ENCODE measurements around the gene AJAP1.

The AJAP1 gene

DNA sequence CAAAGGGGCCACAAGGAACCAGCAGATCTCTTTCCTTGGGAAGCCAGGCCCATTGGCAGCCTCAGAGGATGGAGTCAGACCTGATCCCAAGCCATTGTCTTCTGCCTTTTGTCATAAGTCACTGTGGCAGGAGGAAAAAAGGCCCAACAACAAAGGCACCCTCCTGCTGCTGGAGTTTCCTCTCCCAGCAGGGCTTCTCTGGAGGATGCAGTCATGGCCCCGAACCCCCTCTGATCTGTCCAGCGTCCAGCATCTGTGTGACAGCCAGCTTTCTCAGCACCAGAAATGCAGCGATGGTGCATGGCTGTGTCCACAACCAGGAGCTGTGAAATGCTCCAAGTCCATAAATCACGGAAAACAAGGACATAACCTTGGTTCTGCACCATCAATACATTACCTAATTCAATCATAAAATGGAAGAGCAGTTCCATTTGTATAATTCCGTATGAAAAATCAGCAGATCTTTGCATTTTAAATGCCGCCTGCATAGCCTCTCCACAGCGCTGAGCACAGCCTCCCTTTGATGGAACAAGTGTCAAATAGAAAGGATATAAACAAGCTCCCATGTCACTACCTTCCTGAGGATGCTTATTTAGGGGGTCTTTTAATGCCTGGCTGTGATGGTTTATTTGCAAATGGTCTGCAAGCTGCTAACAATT is 30.6 kb downstream of the AJAP1 start:
- no peak for DNase-seq

DNA sequence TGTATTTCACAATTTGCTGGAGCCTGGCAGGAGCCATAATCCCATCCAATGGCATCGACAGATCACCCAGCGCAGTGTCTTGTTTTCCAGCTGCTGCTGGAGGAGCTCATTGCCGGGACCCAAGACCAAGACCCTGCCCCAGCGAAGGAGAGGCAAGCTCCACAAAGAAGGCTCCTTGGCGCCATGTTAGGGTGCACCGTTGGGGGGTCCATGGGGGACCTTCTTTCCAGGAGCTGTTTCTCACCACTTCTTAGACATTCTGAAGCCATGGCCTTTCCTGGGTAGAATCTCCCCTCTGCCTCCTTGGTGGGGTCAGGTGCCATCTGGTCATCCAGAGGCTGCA is 31.1 kb downstream of the AJAP1 start:
- DNase-seq: no peak

DNA sequence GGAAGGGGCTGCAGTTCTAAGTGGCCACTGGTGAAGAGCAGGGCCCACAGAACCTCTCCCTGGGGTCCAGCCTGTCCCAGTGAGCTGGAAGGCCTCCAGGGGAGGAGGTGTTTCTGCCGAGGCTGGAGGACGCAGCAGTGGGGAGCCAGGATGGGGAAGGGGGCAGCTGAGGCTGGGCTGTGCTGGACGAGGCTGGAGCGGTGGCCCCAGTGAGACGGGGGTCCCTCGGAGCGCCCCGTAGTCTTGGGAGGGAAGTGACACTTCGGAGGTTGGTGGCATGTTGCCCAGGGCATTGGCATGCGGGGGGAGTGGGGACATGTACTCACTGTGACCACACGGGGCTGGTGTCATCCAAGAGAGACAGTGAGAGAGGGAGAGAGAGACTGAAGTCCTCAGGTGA is 33.5 kb downstream of the AJAP1 start:
- DNase-seq: no peak

DNA sequence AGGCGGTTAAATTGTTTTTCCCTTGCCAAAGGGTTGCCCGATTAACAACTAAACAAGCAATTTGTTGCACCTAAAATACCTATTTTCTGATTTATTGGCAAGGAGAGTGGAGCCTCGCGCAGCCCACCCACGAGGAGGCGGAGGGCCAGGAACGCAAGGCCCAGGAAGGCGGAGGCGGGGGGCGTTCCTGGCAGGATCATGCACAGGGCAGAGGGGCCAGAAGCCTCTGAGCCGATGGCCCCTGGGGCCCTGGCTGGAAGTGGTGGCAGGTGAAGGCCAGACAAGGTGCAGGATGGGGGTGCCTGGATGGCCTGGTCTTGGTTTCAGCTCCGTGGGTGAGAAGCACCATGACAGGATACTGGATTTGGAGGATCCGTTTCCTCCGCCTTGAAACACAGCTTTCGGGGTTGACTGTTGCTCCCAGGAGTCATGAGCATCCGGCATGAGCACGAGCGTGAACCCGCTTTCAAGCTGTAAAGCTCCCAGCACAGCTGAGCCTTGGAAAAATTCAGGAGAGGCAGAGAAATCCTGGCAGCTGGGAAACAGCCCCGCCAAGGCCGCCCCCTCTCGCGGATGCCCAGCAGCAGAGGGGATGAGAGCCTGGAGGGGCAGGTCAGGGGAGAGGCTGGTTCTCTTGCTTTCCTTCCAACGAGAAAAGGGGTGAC is 35.0 kb downstream of the AJAP1 start:
- DNase-seq: no peak

DNA sequence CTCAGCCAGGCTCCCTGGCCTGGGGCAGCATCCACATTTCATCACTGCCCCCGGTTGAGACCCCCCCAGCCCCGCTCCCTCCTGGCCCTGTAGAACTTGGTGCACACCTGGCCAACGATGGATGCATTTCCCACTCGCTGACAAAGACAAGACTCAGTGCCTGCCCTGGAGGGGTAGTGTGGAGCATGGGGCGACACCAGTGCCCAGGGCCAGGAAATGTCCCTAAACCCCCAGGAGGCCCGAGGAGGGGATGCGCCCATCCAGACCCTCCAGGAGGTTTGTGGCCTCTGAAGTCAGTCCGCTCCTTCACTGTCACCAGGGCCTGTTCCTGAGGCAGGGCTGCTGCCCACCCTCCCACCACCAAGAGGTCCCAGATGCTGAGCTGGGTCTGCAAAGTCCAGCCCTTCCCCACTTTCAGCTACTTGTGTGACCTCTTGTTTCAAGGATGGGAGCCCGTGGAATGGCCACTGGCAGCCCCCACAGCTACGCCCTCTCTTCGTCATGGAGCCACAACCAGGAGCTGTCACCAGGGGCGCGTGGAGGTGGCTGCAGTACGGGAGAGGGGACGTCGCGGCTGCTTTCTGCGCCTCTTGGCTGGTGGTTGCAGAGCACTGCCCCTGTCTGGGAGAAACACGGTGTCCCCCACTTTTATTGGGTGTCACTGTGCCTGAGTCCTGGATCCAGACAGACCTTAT is 35.7 kb downstream of the AJAP1 start:
- no peak for DNase-seq

DNA sequence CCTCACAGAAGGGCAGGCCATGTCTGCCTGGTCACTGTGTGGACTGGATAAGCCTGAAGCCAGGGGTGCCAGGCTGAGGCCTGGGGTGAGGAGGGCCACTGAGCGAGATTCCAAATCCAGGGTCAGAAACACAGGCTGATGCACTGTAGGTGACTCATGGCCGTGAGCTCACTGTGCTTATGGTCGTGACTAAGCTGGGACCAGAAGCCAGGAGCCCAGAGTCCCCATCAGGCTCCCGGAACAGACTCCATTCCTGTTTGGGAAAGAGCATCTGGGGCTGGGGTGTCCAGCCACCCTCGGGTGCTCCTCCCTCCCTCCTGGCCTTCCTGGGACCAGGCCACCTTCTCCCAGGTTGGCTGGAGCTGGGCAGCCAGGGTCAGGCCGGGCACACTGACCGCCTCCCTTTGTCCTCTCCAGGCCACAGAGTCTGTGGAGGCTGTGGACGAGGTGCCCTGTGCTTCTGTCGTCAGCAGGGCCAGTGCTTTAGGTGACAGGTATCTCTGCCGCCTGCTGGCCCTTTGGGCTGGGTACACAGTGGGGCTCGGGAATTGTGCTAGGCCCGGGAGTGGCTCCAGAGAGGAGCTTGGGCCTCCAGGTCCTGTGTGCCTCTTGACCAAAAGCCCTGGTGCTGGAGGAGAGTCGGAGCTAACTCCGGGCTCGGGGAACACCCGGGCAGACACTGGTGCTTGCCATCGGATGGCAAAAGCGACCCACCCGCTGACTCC is 36.7 kb downstream of the AJAP1 start:
- DNase-seq: no peak

DNA sequence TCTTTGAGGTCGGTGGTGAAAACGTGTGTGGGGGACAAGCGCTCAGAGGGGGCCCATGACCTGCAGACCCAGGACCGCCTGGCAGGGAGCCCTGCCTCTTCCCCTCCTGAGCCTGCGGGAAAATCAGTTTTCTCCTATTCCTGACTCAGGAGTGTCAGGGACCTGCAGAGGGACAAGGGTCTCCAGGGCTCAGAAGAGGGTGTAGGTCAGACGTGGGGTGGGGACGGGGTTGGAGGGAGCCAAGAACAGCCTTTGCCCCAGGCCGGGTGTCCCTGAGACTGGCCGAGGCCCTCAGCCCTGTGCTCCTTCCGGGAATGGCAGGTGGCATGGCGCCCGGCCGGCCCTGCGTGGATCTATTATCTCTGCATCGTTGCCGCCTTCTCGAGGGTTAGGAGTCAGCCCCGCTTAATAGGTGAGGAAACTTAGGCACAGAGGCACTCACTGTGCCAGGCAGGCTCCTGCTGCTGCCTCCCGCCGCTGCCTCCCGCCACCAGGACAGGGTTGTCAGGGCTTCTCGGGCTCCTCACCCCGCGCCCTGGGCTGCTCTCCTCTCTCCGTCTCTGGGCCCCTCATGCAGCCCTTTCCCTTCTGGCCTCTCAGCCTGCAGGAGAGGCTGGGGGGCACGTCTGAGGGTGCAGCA is 37.5 kb downstream of the AJAP1 start:
- no peak for DNase-seq

DNA sequence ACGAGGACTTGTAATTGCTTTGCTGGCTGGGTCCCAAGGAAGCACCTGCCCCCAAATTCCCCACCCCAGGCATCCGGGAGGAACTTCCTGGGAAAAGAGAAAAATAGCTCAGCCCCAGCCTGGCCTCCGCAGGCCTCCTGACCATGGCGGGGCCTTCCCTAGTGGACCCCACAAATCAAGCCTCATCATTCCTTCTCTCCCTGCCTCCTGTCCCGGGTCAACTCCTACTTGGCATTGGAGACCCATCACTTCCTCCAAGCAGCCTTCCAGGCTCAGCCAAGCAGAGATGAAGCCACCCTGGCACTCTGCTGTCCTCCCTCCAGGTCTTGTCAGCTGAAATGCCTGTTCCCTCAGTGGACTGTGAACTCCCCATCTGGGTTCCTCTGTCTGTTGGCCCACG is 38.0 kb downstream of the AJAP1 start:
- DNase-seq: no peak

DNA sequence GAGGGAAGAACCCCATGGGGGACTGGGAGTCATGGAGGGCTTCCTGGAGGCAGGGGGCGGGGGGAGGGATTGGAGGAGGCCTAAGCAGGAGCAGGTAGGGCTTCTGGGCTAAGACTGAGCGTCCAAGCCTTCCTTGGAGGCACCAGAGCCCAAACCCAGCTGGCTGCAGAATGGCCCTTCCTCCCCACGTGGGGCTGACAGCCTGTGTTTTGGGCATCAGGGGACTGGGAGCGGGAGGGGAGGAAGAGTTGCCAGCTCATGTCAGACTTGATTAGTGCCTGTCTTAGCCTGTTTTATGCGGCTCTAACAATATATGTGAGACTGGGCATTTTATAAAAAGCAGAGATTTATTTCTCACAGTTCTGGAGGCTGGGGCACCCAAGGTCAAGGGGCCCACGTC is 38.9 kb downstream of the AJAP1 start:
- no peak for DNase-seq

DNA sequence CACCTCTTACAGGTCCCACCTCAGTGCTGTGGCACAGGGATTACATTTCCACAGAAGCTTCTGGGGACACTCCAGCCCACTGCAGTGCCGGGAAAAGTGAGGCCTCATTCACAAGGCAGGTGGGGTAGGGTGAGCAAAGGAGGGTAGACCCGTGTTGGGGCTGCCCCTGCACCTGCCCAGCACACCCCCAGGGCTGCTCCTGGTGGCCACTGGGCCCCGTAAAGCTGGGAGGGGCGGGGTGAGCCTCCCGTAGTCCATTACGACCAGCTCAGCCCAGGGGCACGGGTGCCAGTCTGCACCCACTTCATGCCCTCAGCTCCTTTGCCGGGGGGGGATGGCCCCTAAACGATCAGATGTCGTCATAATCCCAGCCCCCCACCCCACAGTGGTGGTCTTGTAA is 39.5 kb downstream of the AJAP1 start:
- DNase-seq: no peak

DNA sequence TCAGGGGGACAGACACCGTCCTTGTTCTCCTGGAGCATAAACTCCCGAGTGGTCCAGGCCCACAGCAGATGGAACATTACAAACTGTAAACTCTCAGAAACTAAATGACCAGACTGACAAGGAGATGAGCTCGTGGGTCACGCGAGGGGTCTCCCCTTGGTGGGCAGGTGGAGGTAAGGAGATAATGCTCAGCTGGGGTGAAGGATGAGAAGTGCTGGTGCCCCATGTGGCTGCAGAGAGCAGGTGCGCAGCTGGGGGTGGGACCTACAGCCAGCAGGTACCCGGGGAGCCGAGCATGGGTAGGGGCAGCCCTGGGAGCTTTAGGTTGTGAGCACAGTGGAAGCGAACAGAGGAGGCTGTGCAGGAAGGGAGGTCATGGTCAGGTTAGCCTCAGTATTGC is 40.1 kb downstream of the AJAP1 start:
- DNase-seq: no peak

DNA sequence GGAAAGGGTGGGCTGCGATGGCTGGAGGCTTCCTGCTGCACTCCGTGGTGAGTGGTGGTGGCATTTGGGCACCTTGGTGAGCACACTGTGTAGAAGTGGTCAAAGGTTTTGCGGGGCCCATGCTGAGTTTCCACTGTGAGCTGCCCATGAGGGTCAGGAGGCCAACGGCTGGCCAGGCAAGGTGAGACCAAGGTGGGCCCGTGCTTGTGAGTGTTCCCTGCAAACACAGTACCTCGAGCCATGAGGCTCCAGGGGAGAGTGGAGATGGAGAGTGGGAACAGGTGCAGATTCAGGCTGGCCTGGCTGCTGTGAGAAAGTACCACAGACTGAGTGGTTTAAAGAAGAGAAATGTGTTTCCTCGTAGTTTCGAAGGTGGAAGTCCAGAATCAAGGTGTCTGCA is 40.8 kb downstream of the AJAP1 start:
- DNase-seq: no peak

DNA sequence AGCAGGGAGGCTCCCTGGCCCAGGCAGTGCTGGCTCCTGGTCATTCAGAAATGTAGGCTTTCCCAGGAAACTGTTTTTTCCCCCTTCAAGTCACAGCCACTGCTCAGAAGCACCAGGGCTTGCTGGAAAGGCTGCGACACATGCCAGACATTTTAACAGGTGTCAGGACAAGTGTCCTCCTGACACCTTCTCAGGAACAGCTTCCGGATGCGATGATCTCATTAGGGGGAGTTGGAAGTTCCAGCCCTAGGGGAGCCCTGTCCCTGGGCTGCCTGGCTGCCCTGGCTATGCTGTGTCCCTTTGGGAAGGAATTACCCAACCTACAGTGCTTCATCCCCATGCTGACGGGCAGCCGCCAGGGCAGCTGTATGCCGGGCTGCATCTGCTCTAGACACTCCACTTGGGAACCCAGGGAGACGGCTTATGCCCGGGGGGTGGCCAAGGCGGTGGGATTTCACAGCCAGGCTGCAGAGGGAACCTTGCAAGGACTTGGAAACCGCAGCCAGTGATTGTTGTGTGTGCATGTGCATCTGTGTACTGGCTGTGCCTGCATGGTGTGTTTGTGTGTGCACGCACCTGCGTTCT is 41.8 kb downstream of the AJAP1 start:
- DNase-seq: no peak

DNA sequence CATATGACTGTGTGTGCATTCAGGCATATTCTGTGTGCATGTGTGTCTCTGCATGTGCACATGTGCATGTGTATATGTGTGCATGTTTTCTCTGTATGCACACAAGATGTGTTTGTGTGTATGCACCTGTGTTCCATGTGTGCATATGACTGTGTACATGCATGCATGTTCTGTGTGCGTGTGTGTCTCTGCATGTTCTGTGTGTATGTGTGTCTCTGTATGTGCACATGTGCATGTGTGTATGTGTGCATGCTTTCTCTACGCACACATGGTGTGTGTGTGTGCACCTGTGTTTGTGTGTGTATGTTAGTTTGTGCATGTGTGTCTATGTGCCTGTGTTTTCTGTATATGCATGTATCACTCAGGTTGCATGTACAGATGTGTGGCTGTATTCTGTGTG is 42.3 kb downstream of the AJAP1 start:
- no peak for DNase-seq

DNA sequence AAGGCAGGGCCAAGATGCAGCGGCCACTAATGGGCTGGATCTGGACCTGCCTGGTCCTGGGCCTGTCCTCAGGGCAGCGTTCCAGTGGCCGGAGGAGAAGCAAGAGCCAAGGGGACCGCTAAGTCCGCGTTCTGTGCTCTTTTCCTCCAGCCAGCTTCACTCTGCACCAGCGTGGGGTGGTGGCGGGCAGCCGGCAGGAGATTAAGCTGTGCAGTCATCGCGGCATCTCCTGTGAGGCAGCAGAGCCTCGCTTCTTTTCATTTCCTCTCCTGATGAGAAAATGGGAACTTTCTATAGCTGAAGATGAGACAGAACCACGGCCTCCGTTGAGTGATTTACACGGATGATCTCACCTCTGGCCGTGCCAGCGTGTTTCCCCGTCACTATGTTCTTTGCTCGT is 43.4 kb downstream of the AJAP1 start:
- no peak for DNase-seq

DNA sequence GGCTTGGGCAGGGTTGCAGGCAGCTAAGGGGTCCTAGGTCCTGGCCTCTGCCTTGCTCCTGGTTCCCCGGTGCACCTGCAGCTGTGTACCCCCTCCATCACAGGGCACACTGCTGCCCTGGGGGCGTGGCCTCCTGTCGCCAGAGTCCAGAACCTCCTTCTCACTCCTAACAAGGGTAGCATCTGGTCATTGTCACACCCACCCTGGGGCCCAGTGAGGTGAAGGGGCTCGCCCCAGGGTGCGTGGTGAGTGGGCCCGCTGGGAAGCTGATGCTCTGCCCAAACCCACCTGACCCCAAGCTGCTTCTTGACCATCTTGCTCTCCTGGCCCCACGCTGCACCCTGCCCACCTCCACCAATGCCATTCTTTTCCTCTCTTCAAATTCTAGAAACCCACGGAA is 44.5 kb downstream of the AJAP1 start:
- no peak for DNase-seq

DNA sequence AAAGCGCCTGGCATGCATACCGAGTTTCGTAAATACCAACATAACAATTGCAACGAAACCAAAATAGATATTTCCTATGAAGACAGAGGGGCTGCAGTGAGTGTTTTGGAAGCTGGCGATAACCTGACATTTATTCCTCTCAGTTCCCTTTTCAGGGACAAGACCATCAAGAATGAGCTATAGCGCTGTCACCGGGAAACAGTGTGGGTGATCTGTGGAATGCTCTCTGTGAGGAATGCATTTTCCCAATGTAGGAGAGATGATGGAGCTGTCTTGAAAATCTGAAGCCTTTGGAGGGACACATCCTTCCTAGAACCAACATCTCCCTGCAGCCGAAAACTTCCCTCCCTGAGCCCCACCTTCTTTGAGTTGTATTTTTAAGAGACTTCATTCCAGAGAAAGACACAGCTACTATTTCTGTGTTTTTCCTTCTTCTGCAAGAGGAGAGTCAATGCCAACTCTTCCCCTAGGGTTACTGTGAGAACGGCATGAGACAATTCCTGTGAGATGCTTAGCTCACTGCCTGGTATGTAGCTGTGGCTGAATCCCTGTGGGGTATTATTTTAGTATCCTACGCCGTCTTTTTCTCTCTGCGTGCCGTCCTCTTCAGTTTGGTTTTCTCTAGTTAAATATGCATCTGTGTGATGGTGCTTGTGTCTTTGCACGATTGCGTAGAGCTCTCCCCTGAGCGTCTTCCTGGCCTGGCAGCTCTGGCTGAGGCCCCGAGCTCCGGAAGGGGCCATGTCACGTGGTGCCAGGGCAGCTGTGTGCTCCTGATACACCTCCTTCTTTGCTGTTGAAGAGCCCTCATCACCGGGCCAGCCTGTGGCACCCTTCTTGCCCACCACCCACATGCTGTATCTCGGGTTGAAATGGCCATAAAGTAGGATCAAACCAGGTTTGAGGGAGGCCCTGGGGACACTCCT is 45.2 kb downstream of the AJAP1 start:
- DNase-seq: no peak

DNA sequence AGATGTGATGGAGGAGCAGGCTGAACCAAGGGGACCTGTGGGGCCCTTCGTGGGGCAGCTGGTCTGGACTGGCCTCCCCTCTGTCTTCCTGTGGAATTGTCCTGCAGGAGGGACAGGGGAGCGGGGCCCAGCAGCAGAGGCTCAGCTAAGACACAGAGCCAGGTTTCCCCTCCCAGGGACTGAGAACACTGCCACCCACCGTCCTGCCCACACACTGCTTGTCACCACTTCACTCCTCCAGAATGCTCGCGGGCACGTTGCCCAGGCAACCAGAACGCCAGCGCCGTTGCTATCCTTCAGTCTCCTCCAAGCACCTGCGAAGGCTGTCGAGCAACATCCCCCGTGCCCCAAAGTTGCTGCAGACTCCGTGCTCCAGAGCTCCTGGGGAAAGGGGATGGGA is 46.4 kb downstream of the AJAP1 start:
- DNase-seq: no peak

DNA sequence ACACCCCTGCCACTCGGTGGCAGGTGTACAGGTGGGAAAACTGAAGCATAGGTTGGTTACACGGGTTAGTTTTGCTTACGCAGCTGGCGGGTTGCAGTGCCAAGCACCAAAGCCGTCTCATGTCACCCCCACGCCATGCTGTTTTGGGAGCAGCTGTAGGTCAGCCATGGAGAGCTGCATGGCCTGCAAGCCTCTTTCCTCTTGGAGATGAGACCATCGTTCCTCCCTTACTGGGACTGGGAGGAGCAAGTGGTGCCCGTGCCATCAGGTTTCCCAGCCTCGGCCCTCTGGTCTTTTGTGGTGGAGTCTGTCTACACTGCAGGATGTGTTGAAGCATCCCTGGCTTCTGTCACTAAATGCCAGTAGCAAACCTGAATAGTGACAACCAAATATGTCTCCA is 46.9 kb downstream of the AJAP1 start:
- no peak for DNase-seq

DNA sequence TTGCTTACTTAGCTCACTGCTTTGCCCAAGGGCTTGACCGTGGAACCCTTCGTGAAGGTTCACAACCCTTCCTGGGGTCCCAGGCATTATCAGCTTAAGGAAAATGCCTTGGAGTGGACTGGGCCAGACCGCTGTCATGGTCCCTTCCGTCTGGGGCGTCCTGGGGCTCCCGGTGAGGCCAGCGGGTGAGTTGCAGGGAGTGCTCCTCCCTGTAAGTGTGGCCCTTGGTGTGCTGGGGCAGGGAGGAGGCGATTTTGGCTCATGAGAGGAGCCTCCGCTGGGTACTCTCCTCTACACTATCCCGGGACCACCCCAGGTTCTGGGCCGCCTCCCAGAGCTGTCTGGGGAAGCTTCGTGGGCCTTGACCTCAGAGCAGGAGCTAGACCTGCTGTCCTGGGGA is 48.1 kb downstream of the AJAP1 start:
- no peak for DNase-seq

DNA sequence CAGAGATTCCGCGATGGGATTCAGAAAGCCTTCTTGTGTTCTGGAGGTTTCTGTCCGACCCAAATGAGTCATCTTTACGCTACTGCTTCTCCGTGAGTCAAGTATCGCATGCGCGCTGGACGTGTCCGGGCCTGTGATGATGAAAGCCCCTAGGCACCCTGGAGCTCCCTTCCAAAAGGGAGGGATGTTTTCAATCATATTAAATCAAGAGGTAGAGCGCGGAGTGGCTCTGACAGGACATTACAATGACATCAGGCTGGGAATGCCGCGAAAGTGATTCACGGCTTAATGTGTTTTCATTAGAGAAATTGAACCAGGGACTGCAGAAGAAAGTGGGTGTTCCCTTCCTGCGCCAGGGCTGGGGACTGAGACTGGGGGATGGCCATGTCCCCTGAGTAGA is 48.5 kb downstream of the AJAP1 start:
- no peak for DNase-seq

DNA sequence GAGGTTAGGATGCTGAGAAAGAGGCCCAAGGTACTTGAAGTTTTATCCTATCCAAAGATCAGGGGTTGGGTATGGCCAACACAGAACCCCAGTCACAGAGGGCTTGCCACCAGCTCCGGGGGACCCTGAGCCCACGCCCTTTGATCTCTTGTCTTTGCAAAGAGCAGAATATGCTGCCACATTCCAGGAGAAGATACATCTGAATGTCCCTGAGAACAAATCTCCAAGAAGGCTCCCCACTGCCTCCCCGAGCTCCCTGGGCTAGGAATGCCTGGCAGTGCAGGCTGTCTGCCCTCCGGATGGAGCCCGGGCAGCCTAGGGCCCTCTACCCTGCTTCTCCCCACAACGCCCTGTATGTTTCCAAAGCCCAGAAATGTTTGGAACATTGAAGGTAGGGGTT is 49.2 kb downstream of the AJAP1 start:
- DNase-seq: no peak
